ENCODE measurements around the gene C18orf63. TPM values are rescaled to one million over a fixed set of nuclear protein-coding genes. Genes with fewer than 3 reads are reported as not detected.

The C18orf63 gene
- total RNA-seq, 1 experiment from 2014 or later: not detected

DNA sequence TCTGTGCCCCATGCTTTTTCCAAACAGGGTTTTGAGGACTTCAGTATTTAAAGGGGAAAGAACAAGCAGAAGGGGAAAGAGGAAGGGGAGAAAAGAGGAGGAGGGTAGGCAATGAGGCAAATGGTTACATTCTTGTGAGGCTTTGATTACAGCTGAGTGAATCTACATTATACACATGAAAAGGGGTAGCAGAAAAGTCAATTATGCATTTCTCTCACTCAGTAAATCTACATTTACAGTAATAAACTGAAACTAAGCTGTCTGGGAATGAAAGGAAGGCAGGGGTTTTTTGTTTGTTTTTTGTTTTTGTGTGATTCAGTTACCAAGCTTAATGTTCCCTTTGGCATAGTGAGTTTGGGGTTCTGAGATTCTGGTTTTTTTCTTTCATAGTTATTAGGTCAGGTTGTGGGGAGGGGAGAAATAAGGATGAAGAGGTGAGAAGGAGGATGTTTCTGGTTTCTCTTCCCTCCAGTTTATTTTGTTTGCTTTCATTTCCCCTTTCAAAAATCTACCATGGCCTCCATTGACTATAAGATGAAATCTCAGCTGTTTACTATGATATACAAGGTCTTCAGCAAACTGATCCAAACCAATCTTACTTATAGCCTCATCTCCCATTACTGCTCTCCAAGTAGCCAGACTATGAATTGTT is 18.7 kb downstream of the C18orf63 start:
- no peak for DNase-seq (ENCODE audit: low spot score)

DNA sequence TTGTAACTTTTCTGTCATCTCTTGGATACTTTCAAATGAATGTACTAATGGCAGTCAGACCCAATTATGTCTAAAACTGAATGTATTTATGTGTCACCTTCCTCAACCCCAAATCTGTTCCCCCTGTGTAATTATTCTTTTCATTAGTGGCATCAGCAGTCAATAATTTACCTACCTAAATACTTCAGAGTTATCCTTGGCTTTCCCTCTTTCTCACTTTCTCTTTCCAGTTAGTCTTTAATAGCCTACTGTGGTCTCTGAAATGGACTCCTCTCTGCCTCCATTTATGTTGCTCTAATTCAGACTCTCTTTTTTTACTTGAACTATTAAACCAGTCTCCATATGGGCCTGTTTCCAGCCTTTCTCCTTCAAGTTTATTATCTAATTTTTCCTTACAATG is 21.0 kb downstream of the C18orf63 start:
- Histone ChIP-seq H3K27me3 (replicated peaks; ENCODE audit: insufficient read depth, low read depth, low read length, poor library complexity) (no peaks in the 10 kb centered on the region), H3K9me3 (ENCODE audit: low read depth, low read length, poor library complexity, severe bottlenecking) (no peaks in the 10 kb centered on the region), H3K36me3 (ENCODE audit: insufficient read depth, low read length, poor library complexity, severe bottlenecking) (no peaks in the 10 kb centered on the region), H3K27ac (ENCODE audit: low read depth, low read length, poor library complexity, severe bottlenecking) (no peak overlapping the region), H3K4me1 (ENCODE audit: insufficient read depth, low read length, poor library complexity, severe bottlenecking) (no peaks in the 10 kb centered on the region), H3K4me3 (ENCODE audit: low read depth, low read length, poor library complexity, severe bottlenecking) (no peak overlapping the region)
- BruUV-seq (replicated peaks): no TSS peak
- TF ChIP-seq, protein P1, sequence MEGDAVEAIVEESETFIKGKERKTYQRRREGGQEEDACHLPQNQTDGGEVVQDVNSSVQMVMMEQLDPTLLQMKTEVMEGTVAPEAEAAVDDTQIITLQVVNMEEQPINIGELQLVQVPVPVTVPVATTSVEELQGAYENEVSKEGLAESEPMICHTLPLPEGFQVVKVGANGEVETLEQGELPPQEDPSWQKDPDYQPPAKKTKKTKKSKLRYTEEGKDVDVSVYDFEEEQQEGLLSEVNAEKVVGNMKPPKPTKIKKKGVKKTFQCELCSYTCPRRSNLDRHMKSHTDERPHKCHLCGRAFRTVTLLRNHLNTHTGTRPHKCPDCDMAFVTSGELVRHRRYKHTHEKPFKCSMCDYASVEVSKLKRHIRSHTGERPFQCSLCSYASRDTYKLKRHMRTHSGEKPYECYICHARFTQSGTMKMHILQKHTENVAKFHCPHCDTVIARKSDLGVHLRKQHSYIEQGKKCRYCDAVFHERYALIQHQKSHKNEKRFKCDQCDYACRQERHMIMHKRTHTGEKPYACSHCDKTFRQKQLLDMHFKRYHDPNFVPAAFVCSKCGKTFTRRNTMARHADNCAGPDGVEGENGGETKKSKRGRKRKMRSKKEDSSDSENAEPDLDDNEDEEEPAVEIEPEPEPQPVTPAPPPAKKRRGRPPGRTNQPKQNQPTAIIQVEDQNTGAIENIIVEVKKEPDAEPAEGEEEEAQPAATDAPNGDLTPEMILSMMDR (conservative IDR thresholded peaks at IDR 0.05; ENCODE audit: low read depth, low read length): no peak
- TF ChIP-seq EZH2 (IDR thresholded peaks at IDR 0.05; ENCODE audit: borderline replicate concordance, low read depth, low read length, poor library complexity, severe bottlenecking): no peak
- no peak for DNase-seq (ENCODE audit: low spot score)
- CTCF ChIA-PET: interaction anchor here (0.5 kb wide), 1 partner anchor 303 kb away, joined by 3 read pairs; no protein-coding TSS in a partner anchor
- POLR2A ChIA-PET (ENCODE audit: low non-redundant PET): no interaction called here
- intact Hi-C loops (cut with micrococcal nuclease; ENCODE audit: unreplicated experiment): no loop called here

More for the DNA sequence above, 18.7 kb downstream of the C18orf63 start:
- TF ChIP-seq, protein P1 (conservative IDR thresholded peaks at IDR 0.05; ENCODE audit: low read depth, low read length): no peak
- no peak for TF ChIP-seq EZH2 (IDR thresholded peaks at IDR 0.05; ENCODE audit: borderline replicate concordance, low read depth, low read length, poor library complexity, severe bottlenecking)
- POLR2A ChIA-PET (ENCODE audit: low non-redundant PET): no interaction called here
- no TSS peak for BruUV-seq (replicated peaks)
- CTCF ChIA-PET: no interaction called here
- Histone ChIP-seq H3K36me3 (ENCODE audit: insufficient read depth, low read length, poor library complexity, severe bottlenecking) (no peaks in the 10 kb centered on the region), H3K4me3 (ENCODE audit: low read depth, low read length, poor library complexity, severe bottlenecking) (no peak overlapping the region), H3K27ac (ENCODE audit: low read depth, low read length, poor library complexity, severe bottlenecking) (no peak overlapping the region), H3K27me3 (replicated peaks; ENCODE audit: insufficient read depth, low read depth, low read length, poor library complexity) (no peaks in the 10 kb centered on the region), H3K9me3 (ENCODE audit: low read depth, low read length, poor library complexity, severe bottlenecking) (no peaks in the 10 kb centered on the region), H3K4me1 (ENCODE audit: insufficient read depth, low read length, poor library complexity, severe bottlenecking) (no peaks in the 10 kb centered on the region)
- intact Hi-C loops (cut with micrococcal nuclease; ENCODE audit: unreplicated experiment): no loop called here

DNA sequence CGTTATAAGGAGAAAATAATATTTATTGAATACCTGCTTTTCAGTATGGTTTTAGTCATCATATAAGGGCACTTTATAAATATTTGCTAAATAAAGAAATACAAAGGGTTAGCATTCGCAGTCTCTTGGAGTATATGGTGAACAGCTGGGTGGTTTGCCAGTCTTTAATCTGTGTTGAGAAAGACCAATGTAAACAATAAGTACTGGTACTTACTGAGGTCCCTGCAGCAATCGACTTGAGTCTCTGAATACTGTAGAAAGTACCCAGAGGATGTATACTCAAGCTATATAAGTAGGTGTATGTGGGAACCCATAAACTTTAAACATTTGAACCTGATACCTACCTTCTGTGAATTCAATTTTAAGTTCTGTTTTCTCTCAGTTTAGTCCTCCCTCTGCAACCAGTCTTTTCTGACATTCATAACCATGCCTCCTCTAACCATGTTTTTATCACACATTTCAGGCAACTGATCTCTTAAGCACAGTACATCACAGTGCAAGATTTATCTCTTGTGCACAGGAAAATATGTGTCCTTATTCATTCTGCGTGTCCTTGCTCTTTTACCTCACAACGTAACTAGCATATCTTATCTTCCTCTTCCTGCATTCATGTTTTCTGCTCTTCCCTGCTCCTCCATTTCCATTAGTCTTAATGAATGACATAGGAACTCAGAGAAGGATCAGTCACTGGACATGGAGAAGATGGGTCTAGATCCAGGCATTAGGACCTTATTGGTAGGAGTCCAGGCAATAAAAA is 21.7 kb downstream of the C18orf63 start:
- Histone ChIP-seq H3K4me1 (ENCODE audit: insufficient read depth, low read length, poor library complexity, severe bottlenecking) (no peaks in the 10 kb centered on the region), H3K27ac (ENCODE audit: low read depth, low read length, poor library complexity, severe bottlenecking) (no peak overlapping the region), H3K36me3 (ENCODE audit: insufficient read depth, low read length, poor library complexity, severe bottlenecking) (no peaks in the 10 kb centered on the region), H3K27me3 (replicated peaks; ENCODE audit: insufficient read depth, low read depth, low read length, poor library complexity) (no peaks in the 10 kb centered on the region), H3K4me3 (ENCODE audit: low read depth, low read length, poor library complexity, severe bottlenecking) (no peak overlapping the region), H3K9me3 (ENCODE audit: low read depth, low read length, poor library complexity, severe bottlenecking) (no peaks in the 10 kb centered on the region)
- ChIA-PET POLR2A (ENCODE audit: low non-redundant PET) (no interaction called here), CTCF (interaction anchor here (0.5 kb wide), 1 partner anchor 304 kb away, joined by 3 read pairs; no protein-coding TSS in a partner anchor)
- BruUV-seq (replicated peaks): no TSS peak
- DNase-seq (ENCODE audit: low spot score): no peak
- no peak for TF ChIP-seq EZH2 (IDR thresholded peaks at IDR 0.05; ENCODE audit: borderline replicate concordance, low read depth, low read length, poor library complexity, severe bottlenecking)
- TF ChIP-seq, protein P1 (conservative IDR thresholded peaks at IDR 0.05; ENCODE audit: low read depth, low read length): no peak
- intact Hi-C loops (cut with micrococcal nuclease; ENCODE audit: unreplicated experiment): no loop called here
